Activated T-cell treated with anti-CD3 and anti-CD28 coated beads, Interleukin-2, amount 50 U/mL, for 4 hours (primary cell): ENCODE results near the gene ACER1. TPM values are rescaled to one million over a fixed set of nuclear protein-coding genes. Genes with fewer than 3 reads are reported as not detected.

Experiments used
- ATAC-seq, 2 donors: fragments of 200-7000 bp; cut with Tn5 transposase; one replicate each; pipeline ENCODE4 v1.10.0; 2021
- DNase-seq: peaks from one replicate; pipeline ENCODE4 v3.0.0-alpha.2; 2020
- H3K27me3 Mint-ChIP-seq: one replicate; pipeline ENCODE4 v1.8.0; 2021; ENCODE audit warnings: low read depth, mixed read lengths
- H3K36me3 Mint-ChIP-seq: one replicate; pipeline ENCODE4 v1.8.0; 2022; ENCODE audit warnings: mixed read lengths; ENCODE audit not compliant: insufficient read depth
- H3K4me1 Mint-ChIP-seq: one replicate; pipeline ENCODE4 v1.8.0; 2021; ENCODE audit warnings: low read depth, mixed read lengths
- H3K4me3 Mint-ChIP-seq: one replicate; pipeline ENCODE4 v1.8.0; 2021; ENCODE audit warnings: mild to moderate bottlenecking, moderate library complexity, mixed read lengths
- H3K9me3 Mint-ChIP-seq: one replicate; pipeline ENCODE4 v1.8.0; 2021; ENCODE audit warnings: mixed read lengths
- total RNA-seq, 3 donors: library from RNA; stranded (reverse); gene quantifications; one replicate each; pipeline ENCODE4 v1.2.1, GENCODE V29; 2021

Gene ACER1
- total RNA-seq, 3 donors from 2014 or later, result 0.13 to 0.22 (median 0.15) TPM

GRCh38 chr19:6260376-6260775 is 73.0 kb downstream of the ACER1 start:
- no peaks in the 10 kb centered on the region for H3K9me3 Mint-ChIP-seq
- H3K27me3 Mint-ChIP-seq, result no peaks in the 10 kb centered on the region
- peaks cover 31% of the 10 kb centered on the region for H3K4me1 Mint-ChIP-seq
- H3K36me3 Mint-ChIP-seq, result peaks cover 25% of the 10 kb centered on the region
- ATAC-seq, result no peak
- H3K4me3 Mint-ChIP-seq, result no peak overlapping the region
- DNase-seq, result no peak

DNA sequence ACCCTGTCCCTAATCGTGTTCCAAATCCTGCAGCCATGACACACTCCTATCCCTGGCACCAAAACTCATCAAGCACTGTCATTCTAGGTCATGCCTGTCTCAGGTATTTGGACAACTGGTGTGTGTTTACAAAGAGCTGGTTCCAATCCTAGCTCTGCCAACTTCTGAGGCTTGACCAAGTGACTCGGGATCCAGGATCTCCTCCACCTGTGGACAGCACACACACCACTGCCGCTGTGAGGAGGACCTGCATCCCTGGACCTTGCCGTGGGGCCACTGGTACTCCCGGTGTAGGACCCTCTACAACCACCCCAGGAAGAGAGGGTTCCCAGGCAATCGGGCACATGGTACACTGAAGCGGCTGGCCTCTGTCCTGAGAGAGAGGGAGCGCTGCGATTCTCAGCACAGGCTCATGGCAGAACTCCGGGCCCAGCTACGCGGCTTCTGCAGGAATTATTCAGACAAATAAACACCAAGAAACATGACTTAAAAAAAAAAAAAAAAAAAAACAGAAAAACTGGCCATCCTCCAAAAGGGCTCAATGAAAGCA is 74.0 kb downstream of the ACER1 start:
- H3K36me3 Mint-ChIP-seq, result peaks cover 25% of the 10 kb centered on the region
- no peak for ATAC-seq
- H3K4me3 Mint-ChIP-seq, result no peak overlapping the region
- no peaks in the 10 kb centered on the region for H3K9me3 Mint-ChIP-seq
- DNase-seq, result no peak
- no peaks in the 10 kb centered on the region for H3K27me3 Mint-ChIP-seq
- H3K4me1 Mint-ChIP-seq, result peaks cover 31% of the 10 kb centered on the region

GRCh38 chr19:6258812-6259311 is 74.5 kb downstream of the ACER1 start:
- peaks cover 31% of the 10 kb centered on the region for H3K4me1 Mint-ChIP-seq
- ATAC-seq (no peak), DNase-seq (no peak)
- no peaks in the 10 kb centered on the region for H3K27me3 Mint-ChIP-seq
- H3K36me3 Mint-ChIP-seq, result peaks cover 29% of the 10 kb centered on the region
- no peak overlapping the region for H3K4me3 Mint-ChIP-seq
- H3K9me3 Mint-ChIP-seq, result no peaks in the 10 kb centered on the region

Other genes starting within 250 kb of the ACER1 start
- gene RFX2, start 223.1 kb downstream of the ACER1 start, total RNA-seq, result 1 to 10 TPM; 4.0 to 5.1 (median 4.0) TPM
- not detected for gene ACSBG2, start 197.9 kb downstream of the ACER1 start, total RNA-seq
- gene MLLT1, start 53.6 kb downstream of the ACER1 start, total RNA-seq, result 100 to 1,000 TPM; 105 to 118 (median 109) TPM
- 100 to 1,000 TPM; 228 to 249 (median 237) TPM for gene CLPP, start 27.9 kb upstream of the ACER1 start, total RNA-seq
- 10 to 100 TPM; 28.8 to 37.7 (median 36.3) TPM for gene ALKBH7, start 39.2 kb upstream of the ACER1 start, total RNA-seq
- gene PSPN, start 42.3 kb upstream of the ACER1 start, total RNA-seq, result 1 to 10 TPM; 1.4 to 1.9 (median 1.4) TPM
- gene GTF2F1, start 59.6 kb upstream of the ACER1 start, total RNA-seq, result 10 to 100 TPM; 68.6 to 77.9 (median 75.1) TPM
- 100 to 1,000 TPM; 513 to 596 (median 530) TPM for gene KHSRP, start 91.2 kb upstream of the ACER1 start, total RNA-seq
- not detected for gene SLC25A41, start 100.2 kb upstream of the ACER1 start, total RNA-seq
- gene SLC25A23, start 126.2 kb upstream of the ACER1 start, total RNA-seq, result 10 to 100 TPM; 10.5 to 12.4 (median 11.9) TPM
- gene CRB3, start 130.7 kb upstream of the ACER1 start, total RNA-seq, result 1 to 10 TPM; 1.6 to 1.8 (median 1.8) TPM
- 10 to 100 TPM; 50.9 to 59.1 (median 55.8) TPM for gene DENND1C, start 148.2 kb upstream of the ACER1 start, total RNA-seq
- 1 to 10 TPM; 4.8 to 9.2 (median 7.8) TPM for gene TUBB4A, start 168.7 kb upstream of the ACER1 start, total RNA-seq
- gene TNFSF9, start 197.4 kb upstream of the ACER1 start, total RNA-seq, result 1 to 10 TPM; 3.5 to 7.4 (median 3.8) TPM